Stimulated activated CD4-positive, alpha-beta T cell treated with anti-CD3 and anti-CD28 coated beads, TNF-alpha, amount 100 ng/mL, for 24 hours (primary cell): ENCODE data around the gene GP5.

Experiments used
- DNase-seq, 3 experiments: peaks; one replicate each; pipeline ENCODE4 v3.0.0-alpha.2; 2020; ENCODE audit warnings: low read depth in 3 of 3

GP5 gene

GRCh38 chr3:194375473-194376240, 23.4 kb downstream of the GP5 start:
- DNase-seq = no peak

GRCh38 chr3:194374935-194375334, 24.1 kb downstream of the GP5 start:
- DNase-seq = no peak

GRCh38 chr3:194373899-194374298, 25.2 kb downstream of the GP5 start:
- DNase-seq = no peak

DNA sequence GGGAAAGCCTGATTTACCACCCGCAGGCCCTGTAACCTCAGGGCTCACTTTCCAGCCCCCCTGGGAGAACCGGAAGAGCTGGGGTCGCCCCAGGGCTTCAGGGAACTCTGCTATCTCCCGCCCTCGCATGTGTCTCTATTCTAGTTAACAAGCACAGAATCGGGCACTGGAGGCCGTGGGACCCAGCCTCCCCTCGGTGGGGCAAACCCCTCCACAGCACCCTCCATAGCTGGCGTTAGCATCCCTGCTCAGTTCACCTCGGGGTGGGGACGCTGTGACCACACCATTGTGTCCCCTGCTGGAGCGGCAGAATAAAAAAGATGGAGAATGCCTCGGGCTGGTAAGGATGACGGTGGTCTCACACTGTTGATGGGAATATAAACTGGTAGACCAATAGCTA, 26.0 kb downstream of the GP5 start:
- no peak for DNase-seq

GRCh38 chr3:194370753-194371152, 28.3 kb downstream of the GP5 start:
- no peak for DNase-seq

DNA sequence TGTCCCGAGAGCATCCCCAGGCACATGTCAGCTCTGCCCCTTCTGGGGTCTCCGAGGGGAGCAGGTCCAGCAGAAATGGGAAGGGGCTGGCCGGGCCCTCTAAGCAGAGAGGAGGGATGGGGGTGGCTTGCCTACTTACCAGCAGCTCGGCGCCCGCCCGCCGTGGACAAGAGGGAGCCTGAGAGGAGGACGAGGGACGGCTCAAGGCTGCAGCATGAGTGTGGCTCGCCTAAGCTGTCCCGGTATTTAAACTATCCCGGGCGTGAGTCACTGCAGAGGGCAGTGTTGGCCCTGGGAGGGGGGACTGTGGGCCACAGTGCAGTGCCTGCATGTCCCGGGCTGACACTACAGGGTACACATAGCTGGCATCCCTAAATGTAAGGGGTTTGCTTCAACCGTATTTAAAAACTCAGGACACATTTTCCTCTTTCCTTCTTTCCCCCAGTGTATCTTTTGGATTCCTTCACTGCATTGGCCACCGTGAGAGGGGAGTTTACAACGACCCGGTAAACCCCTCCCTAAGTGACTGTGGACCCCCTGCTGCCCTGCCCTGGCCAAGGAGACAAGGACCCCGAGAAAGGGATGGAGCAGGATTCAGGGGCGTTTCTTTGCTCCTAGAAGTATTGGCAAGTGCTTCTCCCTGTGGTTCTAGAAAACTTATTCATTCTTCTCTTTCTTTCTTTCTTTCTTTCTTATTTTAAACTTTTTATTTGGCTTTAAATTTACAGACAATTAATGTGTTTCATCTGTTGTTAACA, 29.4 kb downstream of the GP5 start, which contains the start of gene LRRC15:
Gene LRRC15 (minus strand): TSS at position 222 of the 758 bp plus-strand sequence. CDS start 8,700 bp downstream, outside the sequence.
- DNase-seq = no peak

DNA sequence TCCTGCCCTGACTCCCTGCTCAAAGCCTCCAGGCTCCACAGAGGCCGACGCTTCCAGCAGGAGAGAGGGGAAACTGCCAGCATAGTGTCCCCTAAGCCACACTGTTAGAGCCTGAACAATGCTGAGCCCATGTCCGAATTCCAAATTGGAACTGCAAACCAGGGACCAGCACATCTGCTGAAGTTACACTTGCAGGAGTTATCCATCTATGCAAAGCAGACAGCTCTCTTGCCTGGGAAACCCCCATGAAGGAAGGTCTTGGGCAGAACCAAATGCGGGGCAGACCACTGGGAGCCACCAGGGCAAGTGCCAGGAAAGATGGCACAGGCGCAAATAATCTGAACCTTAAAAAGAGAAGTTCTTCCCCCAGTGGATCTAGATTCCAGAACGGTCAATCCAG, 30.1 kb downstream of the GP5 start:
- no peak for DNase-seq

DNA sequence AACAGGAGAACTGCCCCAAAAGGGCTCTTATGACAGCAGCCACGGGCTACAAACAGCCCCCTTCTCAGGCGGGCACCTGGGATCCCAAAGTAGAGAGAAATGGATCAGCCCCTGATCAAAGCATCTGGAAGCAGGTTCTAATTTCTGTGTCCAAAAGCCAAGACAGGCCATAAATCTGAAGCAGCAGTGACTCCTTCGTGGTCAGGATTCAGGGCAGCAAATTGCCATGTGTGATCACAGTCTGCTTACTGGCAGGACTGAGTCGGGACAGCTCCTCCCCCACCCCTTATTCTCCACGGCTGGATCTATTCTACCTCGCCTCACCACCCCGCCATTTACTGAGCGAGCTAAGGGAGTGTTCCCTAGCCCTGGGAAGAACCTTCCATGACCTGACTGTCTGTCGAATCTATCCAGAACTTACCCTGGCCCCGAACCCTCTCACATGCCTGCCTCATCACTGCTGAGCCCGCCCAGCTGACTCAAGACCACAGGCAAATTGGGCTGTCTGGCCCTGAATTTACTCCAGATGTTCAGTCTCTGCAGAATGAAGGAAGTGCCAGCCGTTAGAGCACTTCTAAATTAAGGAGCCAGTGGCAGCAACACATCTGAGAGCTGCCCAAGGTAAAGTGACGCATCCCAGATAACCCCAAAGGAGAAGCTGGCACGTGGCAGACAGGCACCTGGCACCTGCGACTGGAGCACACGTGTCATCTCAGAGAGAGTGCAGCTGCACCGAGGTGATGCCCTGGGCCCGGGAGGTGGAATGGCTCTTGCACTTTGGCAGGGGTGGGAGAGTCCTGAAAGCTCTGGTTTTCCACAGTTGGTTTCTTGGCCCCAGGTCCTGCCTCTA, 30.8 kb downstream of the GP5 start:
- no peak for DNase-seq

- no peak for DNase-seq
These were observed 33.0 kb downstream of the GP5 start for GRCh38 chr3:194365978-194366490.

GRCh38 chr3:194365526-194365925, 33.5 kb downstream of the GP5 start:
- DNase-seq = no peak

- DNase-seq = no peak
These were observed 34.2 kb downstream of the GP5 start for GRCh38 chr3:194364652-194365434.

DNA sequence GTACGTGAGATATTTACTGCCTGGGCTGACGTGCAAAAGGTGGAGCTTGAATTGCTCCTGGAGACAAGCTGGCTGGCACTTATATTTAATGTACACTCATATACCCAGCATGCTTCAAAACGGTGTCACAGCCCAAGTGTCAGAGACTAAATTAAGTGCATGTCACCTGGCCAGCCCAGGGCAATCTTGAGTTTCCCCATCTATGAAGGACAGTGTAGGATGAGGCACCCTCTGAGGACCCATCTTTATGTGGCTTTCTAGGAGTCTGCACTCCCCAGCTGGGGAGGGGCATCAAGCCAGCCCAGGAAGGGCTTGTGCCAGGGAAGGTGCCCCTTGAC, 34.8 kb downstream of the GP5 start:
- DNase-seq = no peak

- DNase-seq = no peak
These were observed 38.5 kb downstream of the GP5 start for GRCh38 chr3:194360568-194360967.

DNA sequence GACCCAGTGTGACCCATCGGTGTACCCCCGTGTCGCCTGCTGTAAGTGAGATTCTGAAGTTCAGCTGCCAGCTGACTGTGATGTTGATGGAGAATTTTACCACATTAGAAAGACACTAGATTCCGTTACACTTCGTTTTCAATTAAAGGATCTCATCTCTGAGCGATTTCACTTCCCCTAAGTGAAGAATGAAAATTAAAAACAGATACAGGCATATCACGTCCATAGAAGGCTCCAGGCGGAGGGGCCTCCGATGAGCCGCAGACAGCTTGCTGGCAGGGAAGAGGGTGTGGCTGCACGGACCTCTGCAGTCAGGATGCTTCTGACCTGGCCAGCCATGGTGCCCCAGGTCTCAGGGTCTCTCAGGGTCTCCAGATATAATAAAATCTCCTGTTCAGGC, 41.4 kb downstream of the GP5 start:
- no peak for DNase-seq

- DNase-seq = no peak
These were observed 43.7 kb downstream of the GP5 start for GRCh38 chr3:194355379-194355778.

DNA sequence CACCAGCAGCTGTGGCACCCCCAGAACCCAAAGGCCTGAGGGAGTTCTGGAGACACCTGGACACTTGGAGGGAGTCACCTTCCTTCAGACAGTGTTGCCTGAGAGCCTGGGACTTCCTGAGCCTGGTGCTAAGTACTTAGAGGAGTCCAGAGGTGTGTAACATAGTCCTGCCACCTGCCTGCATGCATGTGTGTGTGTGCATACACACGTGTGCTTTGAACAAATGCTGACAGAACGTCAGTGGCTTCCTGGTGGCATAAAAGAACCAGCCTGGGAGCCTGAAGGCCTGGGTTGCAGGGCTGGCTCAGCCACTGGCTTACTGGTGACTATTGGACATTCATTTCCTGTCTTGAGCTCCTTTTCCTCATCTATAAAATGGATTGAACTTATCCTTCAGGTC, 44.8 kb downstream of the GP5 start:
- no peak for DNase-seq

GRCh38 chr3:194352667-194353246, 46.3 kb downstream of the GP5 start:
- DNase-seq = no peak

DNA sequence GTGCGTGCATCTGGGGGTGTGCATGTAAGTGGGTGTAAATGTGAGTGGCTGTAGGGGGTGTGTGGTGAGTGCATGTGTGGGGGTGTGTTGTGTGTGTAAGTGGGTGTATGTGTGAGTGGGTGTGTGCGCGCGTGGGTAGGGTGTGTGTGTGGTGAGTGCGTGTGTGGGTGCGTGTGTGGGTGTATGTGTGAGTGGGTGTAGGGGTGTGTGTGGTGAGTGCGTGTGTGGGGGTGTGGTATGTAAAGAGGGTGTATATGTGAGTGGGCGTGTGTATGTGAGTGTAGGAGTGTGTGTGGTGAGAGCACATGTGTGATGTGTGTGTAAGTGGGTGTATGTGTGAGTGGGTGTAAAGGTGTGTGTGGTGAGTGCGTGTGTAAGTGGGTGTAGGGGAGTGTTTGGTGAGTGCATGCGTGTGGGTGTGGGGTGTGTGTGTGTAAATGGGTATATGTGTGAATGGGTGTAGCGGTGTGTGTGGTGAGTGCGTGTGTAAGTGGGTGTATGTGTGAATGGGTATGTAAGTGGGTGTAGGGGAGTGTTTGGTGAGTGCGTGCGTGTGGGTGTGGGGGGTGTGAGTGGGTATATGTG, 47.0 kb downstream of the GP5 start:
- no peak for DNase-seq

DNA sequence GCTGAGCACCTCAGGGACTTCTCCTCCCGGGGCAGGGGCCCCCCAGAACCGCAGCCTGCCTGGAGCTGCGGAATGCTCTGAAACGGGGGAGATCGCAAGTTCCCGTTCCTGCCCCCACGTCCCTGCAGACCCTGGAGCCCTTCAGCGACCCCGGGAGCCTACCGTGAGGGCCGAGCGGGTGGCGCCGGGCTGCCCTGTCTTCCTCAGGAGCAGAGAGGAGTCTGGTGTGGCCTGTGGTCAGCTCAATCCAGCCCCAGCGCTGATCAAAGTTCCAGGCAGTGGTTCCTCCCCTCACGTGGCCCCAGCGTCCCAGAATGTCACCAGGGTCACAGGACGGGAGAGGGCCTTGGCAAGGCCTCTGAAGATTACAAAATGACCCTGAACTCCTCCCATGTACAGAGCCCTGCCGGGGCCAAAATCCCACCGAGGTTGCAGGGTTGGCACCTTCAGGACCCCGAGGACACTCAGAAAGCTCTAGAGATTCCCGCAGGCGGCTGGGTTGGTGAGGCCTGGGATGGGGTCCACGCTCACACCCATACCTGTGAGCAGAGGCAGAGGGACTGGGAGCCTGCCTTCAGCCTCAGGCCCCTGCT, 47.9 kb downstream of the GP5 start, which contains the start of gene CPN2:
Gene CPN2 (minus strand): TSS at position 249 of the 593 bp plus-strand sequence. CDS start 8,626 bp downstream, outside the sequence.
- DNase-seq = no peak

- DNase-seq = no peak
These were observed 48.4 kb downstream of the GP5 start for GRCh38 chr3:194350726-194351071.
